Skin of body (tissue), 2 donors: ENCODE results near the gene C5orf58. TPM values are rescaled to one million over a fixed set of nuclear protein-coding genes. Genes with fewer than 3 reads are reported as not detected.

Source experiments
- DNase-seq: peaks from one replicate; lab custom pipeline; 2025; lab: John Stamatoyannopoulos, UW
- total RNA-seq: library from RNA; depleted of rRNA; stranded (reverse); fragments of >200 nt; gene quantifications from one replicate; pipeline ENCODE4 v1.2.3, GENCODE V29; 2014

Gene C5orf58
- total RNA-seq, 1 donor from 2014 or later, result not detected

GRCh38 chr5:170256571-170256970, 23.8 kb downstream of the C5orf58 start:
- no peak for DNase-seq

GRCh38 chr5:170257370-170257769, 24.6 kb downstream of the C5orf58 start:
- no peak for DNase-seq

DNA sequence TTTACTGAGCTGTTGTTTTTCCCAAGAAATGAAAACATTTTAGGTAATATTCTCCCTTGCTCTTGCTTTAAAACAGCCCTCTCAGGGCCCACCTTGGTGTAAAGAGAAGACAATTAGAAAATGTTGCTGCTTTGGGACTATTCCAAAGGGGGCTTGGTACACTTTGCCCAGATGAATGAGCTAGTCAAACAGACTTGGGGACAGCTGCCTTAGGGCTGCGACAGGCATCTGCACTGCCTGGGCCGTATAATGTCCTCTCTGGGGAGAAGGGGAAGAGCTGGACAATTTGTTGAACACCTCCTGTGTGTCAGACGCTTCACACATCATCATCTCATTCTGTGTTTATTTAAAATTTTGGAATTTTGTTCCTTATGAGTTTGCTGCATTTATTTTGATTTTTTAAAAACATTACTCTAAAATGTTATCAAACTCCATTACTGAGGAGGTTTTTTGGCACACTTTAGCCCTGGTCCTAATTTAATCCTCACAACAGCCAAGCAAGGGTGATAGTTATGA, 28.8 kb downstream of the C5orf58 start:
- DNase-seq, result no peak

- DNase-seq, result no peak
Observed at GRCh38 chr5:170262061-170263045, 29.6 kb downstream of the C5orf58 start.

- DNase-seq, result no peak
Observed at GRCh38 chr5:170263906-170264305, 31.1 kb downstream of the C5orf58 start.

- peak; percentile 88 for DNase-seq
Observed at GRCh38 chr5:170265522-170265921, 32.7 kb downstream of the C5orf58 start.

DNA sequence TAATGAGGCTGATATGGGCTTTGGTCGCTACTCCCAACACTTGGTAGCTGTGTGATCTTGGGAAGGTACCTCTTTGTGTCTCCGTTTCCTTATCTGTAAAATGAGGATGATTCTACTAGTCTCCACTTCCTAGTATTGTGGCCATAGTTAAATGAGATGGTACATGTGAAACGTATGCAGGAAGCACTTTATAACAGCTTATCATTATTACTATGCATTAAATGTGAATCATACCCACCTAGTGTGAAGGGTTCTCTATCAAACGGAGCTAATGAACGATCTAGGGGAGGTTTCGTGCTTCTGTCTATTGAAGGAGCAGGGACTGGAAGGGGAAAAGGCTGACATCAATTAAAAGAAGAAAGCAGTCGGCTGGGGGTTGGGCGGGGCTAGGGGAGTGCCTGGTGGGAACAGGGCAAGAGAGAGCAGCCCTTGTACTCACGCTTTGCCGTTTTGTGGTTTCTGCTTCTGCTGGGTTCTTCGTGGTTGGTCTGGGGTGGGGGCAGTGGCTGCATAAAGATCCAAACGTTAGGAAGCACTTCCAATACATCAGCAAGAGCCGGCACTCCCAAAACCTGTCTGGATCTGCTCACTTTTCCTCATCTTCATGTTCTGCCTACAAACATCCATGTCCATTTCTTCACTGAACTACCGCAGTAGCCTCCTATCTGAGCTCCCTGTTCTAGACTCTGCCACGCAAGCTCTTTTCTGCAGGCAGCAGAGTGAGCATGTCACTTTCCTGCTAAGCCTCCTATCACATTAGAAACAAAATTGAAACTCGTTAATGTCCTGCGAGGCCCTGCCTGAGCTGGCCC, 34.0 kb downstream of the C5orf58 start:
- no peak for DNase-seq

- DNase-seq, result peak; percentile 53
Observed at GRCh38 chr5:170267431-170268152, 34.8 kb downstream of the C5orf58 start.

DNA sequence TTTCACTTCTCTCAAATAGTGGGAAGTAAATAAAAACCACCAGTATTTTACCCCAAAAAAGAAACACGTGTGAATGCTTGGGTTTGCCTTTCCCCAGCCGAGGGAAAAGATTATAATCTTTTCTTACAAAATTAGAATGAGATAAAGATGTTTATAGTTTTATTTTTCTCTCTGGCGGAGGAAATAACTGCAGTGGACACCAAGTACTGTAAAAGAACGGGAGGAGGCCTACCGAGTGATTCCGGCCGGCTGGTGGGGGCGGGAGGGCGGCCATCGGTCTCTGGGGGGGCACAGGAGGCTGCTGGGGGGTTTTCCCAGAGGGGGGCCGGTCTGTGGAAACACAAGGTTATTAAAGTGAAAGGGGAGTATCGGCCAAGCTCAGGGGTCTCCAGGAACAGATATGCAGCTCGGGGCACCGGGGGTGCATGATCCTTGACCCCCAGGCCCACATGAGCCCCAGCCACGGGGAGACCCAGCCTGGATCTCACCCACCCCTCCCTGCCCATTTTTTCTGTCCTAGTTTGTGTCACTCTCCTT, 35.4 kb downstream of the C5orf58 start:
- no peak for DNase-seq

GRCh38 chr5:170268884-170269283, 36.1 kb downstream of the C5orf58 start:
- DNase-seq, result no peak

- DNase-seq, result no peak
Observed at GRCh38 chr5:170269579-170269978, 36.8 kb downstream of the C5orf58 start.

DNA sequence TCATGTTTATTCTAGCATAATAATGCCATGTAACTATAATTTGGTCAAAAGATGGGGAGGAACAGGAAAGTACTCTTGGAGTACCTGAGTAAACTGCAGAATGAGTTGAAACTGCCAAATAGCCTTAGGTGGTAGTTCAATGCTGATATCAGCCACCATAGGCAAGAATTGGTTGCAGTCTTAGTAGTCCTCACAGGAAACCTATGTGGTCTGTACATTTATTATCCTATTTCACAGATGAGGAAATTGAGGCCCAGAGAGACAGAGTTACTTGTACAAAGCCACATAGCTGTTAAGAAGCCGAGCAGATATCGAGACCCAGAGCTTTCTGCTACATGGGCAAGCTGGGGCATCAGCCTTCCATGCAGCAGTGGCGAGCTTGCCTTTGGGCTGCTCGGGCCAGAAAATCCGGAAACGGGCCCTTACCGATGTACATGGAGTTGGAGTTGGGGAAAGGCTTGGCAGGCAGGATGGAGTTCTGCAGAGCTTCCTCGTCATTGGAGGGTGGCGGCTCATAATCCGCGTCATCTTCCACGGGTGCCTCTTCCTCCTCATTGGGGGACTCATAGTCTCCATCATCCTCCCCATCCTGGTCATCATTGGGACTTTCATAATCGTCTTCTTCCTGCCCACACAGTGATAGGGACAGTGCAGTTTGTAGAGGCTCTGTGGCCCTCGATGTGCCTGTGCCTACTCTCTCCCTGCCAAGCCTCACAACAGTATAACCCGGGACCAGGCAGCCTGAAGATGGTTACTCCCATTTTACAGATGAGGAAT, 37.7 kb downstream of the C5orf58 start:
- DNase-seq, result no peak

DNA sequence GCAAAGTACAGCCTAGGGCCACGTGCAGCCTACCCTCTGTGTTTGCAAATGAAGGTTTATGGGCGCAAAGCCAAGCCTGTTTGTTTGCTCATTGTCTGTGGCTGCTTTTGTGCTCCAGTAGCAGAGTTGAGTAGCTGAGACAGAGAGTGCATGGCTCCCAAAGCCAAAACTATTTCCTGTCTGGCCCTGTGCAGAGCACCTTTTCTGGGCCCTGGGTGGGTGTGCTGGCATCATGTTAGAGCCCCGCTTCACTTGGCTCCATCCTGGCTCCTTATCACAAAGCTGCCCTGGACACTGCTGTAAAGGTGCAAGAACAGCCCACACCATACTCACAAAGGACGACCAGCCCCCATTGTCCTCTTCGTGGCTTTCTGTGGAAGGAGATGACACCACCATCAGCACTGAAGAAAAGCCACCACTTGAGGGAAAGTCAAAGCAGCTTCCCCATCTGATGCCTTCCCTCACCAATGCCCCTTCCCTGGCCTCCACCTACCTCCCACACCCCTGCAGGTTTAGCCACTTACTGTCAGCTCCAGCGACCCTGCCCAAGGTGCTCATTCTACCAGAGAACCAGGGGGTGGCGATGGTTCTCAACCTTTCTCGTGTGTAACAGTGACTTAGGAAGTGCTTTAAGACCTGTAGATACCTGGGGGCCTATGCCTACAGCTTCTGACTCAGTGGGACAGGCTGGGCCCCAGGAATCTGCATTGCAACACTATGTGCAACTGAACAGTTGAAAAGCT, 41.4 kb downstream of the C5orf58 start:
- no peak for DNase-seq

DNA sequence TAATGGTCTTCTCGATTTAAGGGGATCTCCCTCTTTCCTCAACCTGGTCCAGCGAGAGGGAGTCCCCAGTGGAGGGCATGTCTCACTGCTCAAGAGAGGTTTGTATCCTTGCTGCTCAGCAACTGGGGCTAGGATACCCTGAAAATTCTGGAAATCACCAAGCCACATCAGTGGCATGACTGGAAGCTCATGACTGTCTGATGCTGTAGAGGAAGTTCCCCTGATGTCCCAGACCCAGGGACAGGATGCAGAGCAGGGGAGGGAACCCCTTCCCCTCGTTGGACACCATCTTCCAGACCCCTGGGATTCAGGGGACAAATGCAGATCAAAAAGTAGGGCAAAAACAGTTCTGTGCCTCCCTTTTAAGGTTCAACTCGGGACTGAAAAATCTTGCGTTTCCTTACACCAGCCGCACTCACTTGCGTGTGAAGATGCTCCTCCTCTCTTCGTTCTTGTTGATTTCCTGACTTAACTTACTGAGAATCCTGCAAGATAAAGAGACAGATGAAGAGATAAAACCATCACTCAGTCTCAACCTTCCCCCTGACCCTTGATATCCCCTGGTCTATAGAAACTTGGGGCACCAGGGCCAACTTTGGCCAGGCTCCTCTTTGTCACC, 42.7 kb downstream of the C5orf58 start:
- no peak for DNase-seq

GRCh38 chr5:170276140-170276539, 43.4 kb downstream of the C5orf58 start:
- no peak for DNase-seq

DNA sequence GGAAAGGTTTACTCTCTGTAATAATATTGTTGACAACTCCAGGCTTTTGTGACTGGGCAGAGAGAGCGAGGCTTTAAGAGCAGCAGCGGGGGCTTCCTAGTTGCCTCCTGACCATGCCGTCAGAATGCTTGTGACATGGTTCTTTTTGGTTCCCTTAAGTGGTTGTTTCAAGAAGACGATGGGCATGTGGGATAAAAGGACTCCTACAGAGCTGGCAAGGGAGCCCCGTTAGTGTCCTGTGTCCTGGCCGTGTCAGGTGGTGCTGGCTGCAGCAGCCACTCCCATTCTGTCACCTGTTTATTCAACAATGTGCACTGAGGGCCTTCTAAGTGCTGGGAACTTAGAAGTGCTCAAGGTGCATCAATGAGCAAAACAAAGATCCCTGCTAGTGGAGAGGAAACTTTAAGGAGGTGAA, 45.1 kb downstream of the C5orf58 start:
- DNase-seq, result no peak

GRCh38 chr5:170278611-170279458, 46.0 kb downstream of the C5orf58 start:
- DNase-seq, result no peak

DNA sequence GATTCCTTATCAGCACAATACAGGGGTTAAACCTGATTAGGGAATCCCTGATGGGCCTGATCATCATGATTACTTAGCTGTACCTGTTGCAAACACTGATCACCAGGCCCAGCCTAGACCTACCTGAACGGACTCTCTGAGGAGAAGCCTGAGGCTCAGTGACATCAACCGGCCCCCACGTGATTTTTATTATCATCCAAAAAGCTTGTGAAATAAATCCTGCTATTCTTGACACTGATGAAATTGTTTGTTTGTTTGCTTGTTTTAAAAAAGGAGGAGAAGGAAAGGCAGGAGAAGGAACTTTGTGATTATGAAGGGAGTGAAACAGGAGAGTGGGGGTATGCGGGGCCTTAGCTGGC, 46.7 kb downstream of the C5orf58 start:
- no peak for DNase-seq
